Keratinocyte (primary cell): ENCODE data around the gene BCAS1. TPM values are rescaled to one million over a fixed set of nuclear protein-coding genes. Genes with fewer than 3 reads are reported as not detected.

ENCODE experiments used
- DNase-seq: peaks from one replicate; pipeline ENCODE4 v3.0.0-alpha.2; 2011; ENCODE audit warnings: low read depth, missing footprints, low spot score
- FAIRE-seq: peaks from 2 replicates; lab custom pipeline; 2011; peaks lifted over from hg19 to GRCh38; lab: Jason Lieb, UNC
- H2AFZ ChIP-seq: 2 replicates; pipeline ENCODE4 v1.6.0; 2012; ENCODE audit warnings: low read length, control low read depth, inconsistent platforms; ENCODE audit not compliant: control insufficient read depth
- H3K27ac ChIP-seq: 2 replicates; pipeline ENCODE4 v1.5.1; 2011; ENCODE audit warnings: low read length; ENCODE audit not compliant: control insufficient read depth, insufficient read depth
- H3K27me3 ChIP-seq: 3 replicates; pipeline ENCODE4 v1.6.0; 2011; ENCODE audit warnings: low read length; ENCODE audit not compliant: control insufficient read depth, insufficient read depth; ENCODE audit errors: extremely low read depth
- H3K36me3 ChIP-seq, 2 experiments: 2 replicates in 1 of 2; 3 replicates in 1 of 2; pipeline ENCODE4 v1.5.1; 2011; ENCODE audit warnings: low read length in 2 of 2, mild to moderate bottlenecking in 1 of 2; ENCODE audit not compliant: control insufficient read depth in 2 of 2, insufficient read depth in 2 of 2; ENCODE audit errors: extremely low read depth in 1 of 2
- H3K4me1 ChIP-seq: 3 replicates; pipeline ENCODE4 v1.5.1; 2011; ENCODE audit warnings: low read length; ENCODE audit not compliant: control insufficient read depth, insufficient read depth; ENCODE audit errors: extremely low read depth
- H3K4me2 ChIP-seq: 3 replicates; pipeline ENCODE4 v1.6.0; 2011; ENCODE audit warnings: low read depth, low read length; ENCODE audit not compliant: control insufficient read depth, insufficient read depth; ENCODE audit errors: extremely low read depth
- H3K4me3 ChIP-seq, 3 experiments: fragments of 200-600 bp in 1 of 3; sonication (generic) in 1 of 3; 2 replicates in 2 of 3; 3 replicates in 1 of 3; pipeline ENCODE4 v1.5.1; 2011 to 2016; ENCODE audit warnings: low read length in 3 of 3, mild to moderate bottlenecking in 3 of 3, control low read depth in 2 of 3, inconsistent platforms in 1 of 3, low read depth in 1 of 3, mixed read lengths in 1 of 3, mixed run types in 1 of 3, moderate library complexity in 1 of 3; ENCODE audit not compliant: control insufficient read depth in 2 of 3, insufficient read depth in 2 of 3; ENCODE audit errors: extremely low read depth in 1 of 3
- H3K79me2 ChIP-seq: 2 replicates; pipeline ENCODE4 v1.6.0; 2012; ENCODE audit warnings: low read length; ENCODE audit not compliant: control insufficient read depth, insufficient read depth
- H3K9ac ChIP-seq: 3 replicates; pipeline ENCODE4 v1.6.0; 2011; ENCODE audit warnings: low read length; ENCODE audit not compliant: control insufficient read depth, insufficient read depth; ENCODE audit errors: extremely low read depth
- H3K9me1 ChIP-seq: 3 replicates; pipeline ENCODE4 v1.6.0; 2011; ENCODE audit warnings: low read length; ENCODE audit not compliant: control insufficient read depth, insufficient read depth; ENCODE audit errors: extremely low read depth
- H3K9me3 ChIP-seq: 2 replicates; pipeline ENCODE4 v1.5.1; 2012; ENCODE audit warnings: low read depth, low read length; ENCODE audit not compliant: control insufficient read depth
- H4K20me1 ChIP-seq: 3 replicates; pipeline ENCODE4 v1.6.0; 2011; ENCODE audit warnings: low read length; ENCODE audit not compliant: control insufficient read depth, insufficient read depth; ENCODE audit errors: extremely low read depth
- CTCF ChIP-seq, 3 experiments: IDR thresholded peaks in 1 of 3; conservative IDR thresholded peaks in 1 of 3; optimal IDR thresholded peaks in 1 of 3; 2 replicates in 2 of 3; 3 replicates in 1 of 3; pipeline versions ENCODE3 to v1.5.1; 2011; ENCODE audit warnings: low read length in 3 of 3, mild to moderate bottlenecking in 3 of 3, moderate library complexity in 2 of 3, control low read depth in 1 of 3, inconsistent platforms in 1 of 3; ENCODE audit not compliant: insufficient read depth in 2 of 3; ENCODE audit errors: extremely low read depth in 1 of 3
- EZH2 ChIP-seq: IDR thresholded peaks from one replicate; pipeline ENCODE4 v1.6.1; 2012; ENCODE audit warnings: inconsistent platforms, mild to moderate bottlenecking, low read length, moderate library complexity
- dilution Hi-C: fragments of 300-500 bp; cut with MboI; formaldehyde crosslinking; loops from one replicate; pipeline ENCODE4 v1.7.0; 2020; ENCODE audit warnings: low sequenced_read_pairs; ENCODE audit not compliant: extremely low pct_ligation_motif_present
- polyA plus RNA-seq, 5 experiments: library from polyadenylated mRNA; depleted of rRNA in 3 of 5; stranded (reverse) in 3 of 5; stranded (forward) in 1 of 5; unstranded in 1 of 5; fragments of >200 nt; gene quantifications; 1 replicate in 1 of 5; 2 replicates in 3 of 5; 3 replicates in 1 of 5; pipeline versions ENCODE4 v1.2.1 to v1.2.3, GENCODE V29; 2011 to 2012; ENCODE audit warnings: missing spikeins in 2 of 5, low read depth in 1 of 5, low replicate concordance in 1 of 5

Gene BCAS1
- polyA plus RNA-seq, 1 donor (not counting 4 experiments of a cell fraction or from before 2014, with no cell fraction given), result not detected

- H3K9me1 ChIP-seq, result no peaks in the 10 kb centered on the region
- dilution Hi-C loops, result no loop called here
- TF ChIP-seq CTCF (optimal IDR thresholded peaks at IDR 0.05 in 1 of 3, IDR thresholded peaks at IDR 0.05 in 1 of 3, conservative IDR thresholded peaks at IDR 0.05 in 1 of 3; ENCODE audit: extremely low read depth in 1 of 3, insufficient read depth in 2 of 3, low read length in 3 of 3) (no peak), EZH2 (no peak)
- no peak overlapping the region for H2AFZ ChIP-seq
- no peaks in the 10 kb centered on the region for H3K36me3 ChIP-seq
- H3K4me1 ChIP-seq, result peaks cover 8% of the 10 kb centered on the region
- H3K4me3 ChIP-seq, result no peak overlapping the region
- DNase-seq, result no peak
- no peaks in the 10 kb centered on the region for H3K79me2 ChIP-seq
- no peak overlapping the region for H3K9ac ChIP-seq
- no peaks in the 10 kb centered on the region for H3K9me3 ChIP-seq
- no peaks in the 10 kb centered on the region for H4K20me1 ChIP-seq
- H3K27me3 ChIP-seq, result no peaks in the 10 kb centered on the region
- FAIRE-seq, result no peak
- no peak overlapping the region for H3K4me2 ChIP-seq
- H3K27ac ChIP-seq, result no peak overlapping the region
Observed at GRCh38 chr20:54068495-54068894, 1.9 kb downstream of the BCAS1 start.

GRCh38 chr20:54067606-54068174 lies 2.7 kb downstream of the BCAS1 start:
- Histone ChIP-seq H3K9me3 (no peaks in the 10 kb centered on the region), H3K4me1 (peaks cover 8% of the 10 kb centered on the region)
- FAIRE-seq, result no peak

More at GRCh38 chr20:54067606-54068174, 2.7 kb downstream of the BCAS1 start:
- Histone ChIP-seq H3K9ac (no peak overlapping the region), H3K27ac (no peak overlapping the region), H3K27me3 (no peaks in the 10 kb centered on the region), H4K20me1 (no peaks in the 10 kb centered on the region), H3K9me1 (no peaks in the 10 kb centered on the region), H3K4me2 (peak overlapping the region; percentile 8), H3K79me2 (no peaks in the 10 kb centered on the region), H3K4me3 (no peak overlapping the region), H3K36me3 (no peaks in the 10 kb centered on the region), H2AFZ (no peak overlapping the region)
- DNase-seq, result peak; percentile 48
- no peak for TF ChIP-seq CTCF (optimal IDR thresholded peaks at IDR 0.05 in 1 of 3, IDR thresholded peaks at IDR 0.05 in 1 of 3, conservative IDR thresholded peaks at IDR 0.05 in 1 of 3; ENCODE audit: extremely low read depth in 1 of 3, insufficient read depth in 2 of 3, low read length in 3 of 3)
- TF ChIP-seq EZH2, result no peak
- dilution Hi-C loops, result no loop called here
